HL-60 (cell line): ENCODE measurements around the gene ABCF2.

Experiments
- DNase-seq, 2 experiments: peaks; one replicate each; pipeline ENCODE4 v3.0.0-alpha.2; 2010 to 2020; ENCODE audit warnings: low read depth in 1 of 2, low spot score in 1 of 2
- H3K27ac ChIP-seq: fragments of 250-450 bp; sonication (Bioruptor Pico); replicated peaks from 2 replicates; pipeline ENCODE4 v1.5.1; 2020; ENCODE audit warnings: mild to moderate bottlenecking, moderate library complexity
- H3K27me3 ChIP-seq: fragments of 250-450 bp; sonication (Bioruptor Pico); 2 replicates; pipeline ENCODE4 v1.5.1; 2021; ENCODE audit warnings: mild to moderate bottlenecking, moderate library complexity; ENCODE audit not compliant: insufficient read depth, poor library complexity, severe bottlenecking
- H3K4me3 ChIP-seq: replicated peaks from 2 replicates; pipeline ENCODE4 v1.5.1; 2011; ENCODE audit warnings: mild to moderate bottlenecking, control low read depth, low read length; ENCODE audit not compliant: insufficient read depth
- CTCF ChIP-seq: IDR thresholded peaks from one replicate; pipeline ENCODE4 v1.5.1; 2011; ENCODE audit warnings: low read length, control low read depth, inconsistent platforms; ENCODE audit not compliant: insufficient read depth
- GABPA ChIP-seq: IDR thresholded peaks from 2 replicates; pipeline ENCODE4 v1.6.1; 2012; ENCODE audit warnings: low read depth
- POLR2AphosphoS5 ChIP-seq: IDR thresholded peaks from 2 replicates; pipeline ENCODE4 v1.6.1; 2012; ENCODE audit warnings: low read depth
- SPI1 ChIP-seq: IDR thresholded peaks from 2 replicates; pipeline ENCODE4 v1.6.1; 2012; ENCODE audit warnings: low read depth, mild to moderate bottlenecking, borderline replicate concordance
- TF ChIP-seq, protein P1 (sequence below): IDR thresholded peaks from 2 replicates; pipeline ENCODE4 v1.6.1; 2012; ENCODE audit warnings: low read depth; ENCODE audit not compliant: insufficient replicate concordance

The ABCF2 gene

GRCh38 chr7:151175047-151175792 lies 51.8 kb downstream of the ABCF2 start:
- Histone ChIP-seq H3K27me3 (peaks cover 5% of the 10 kb centered on the region), H3K27ac (no peak overlapping the region), H3K4me3 (no peak overlapping the region)
- TF ChIP-seq SPI1: no peak
- TF ChIP-seq, protein P1, sequence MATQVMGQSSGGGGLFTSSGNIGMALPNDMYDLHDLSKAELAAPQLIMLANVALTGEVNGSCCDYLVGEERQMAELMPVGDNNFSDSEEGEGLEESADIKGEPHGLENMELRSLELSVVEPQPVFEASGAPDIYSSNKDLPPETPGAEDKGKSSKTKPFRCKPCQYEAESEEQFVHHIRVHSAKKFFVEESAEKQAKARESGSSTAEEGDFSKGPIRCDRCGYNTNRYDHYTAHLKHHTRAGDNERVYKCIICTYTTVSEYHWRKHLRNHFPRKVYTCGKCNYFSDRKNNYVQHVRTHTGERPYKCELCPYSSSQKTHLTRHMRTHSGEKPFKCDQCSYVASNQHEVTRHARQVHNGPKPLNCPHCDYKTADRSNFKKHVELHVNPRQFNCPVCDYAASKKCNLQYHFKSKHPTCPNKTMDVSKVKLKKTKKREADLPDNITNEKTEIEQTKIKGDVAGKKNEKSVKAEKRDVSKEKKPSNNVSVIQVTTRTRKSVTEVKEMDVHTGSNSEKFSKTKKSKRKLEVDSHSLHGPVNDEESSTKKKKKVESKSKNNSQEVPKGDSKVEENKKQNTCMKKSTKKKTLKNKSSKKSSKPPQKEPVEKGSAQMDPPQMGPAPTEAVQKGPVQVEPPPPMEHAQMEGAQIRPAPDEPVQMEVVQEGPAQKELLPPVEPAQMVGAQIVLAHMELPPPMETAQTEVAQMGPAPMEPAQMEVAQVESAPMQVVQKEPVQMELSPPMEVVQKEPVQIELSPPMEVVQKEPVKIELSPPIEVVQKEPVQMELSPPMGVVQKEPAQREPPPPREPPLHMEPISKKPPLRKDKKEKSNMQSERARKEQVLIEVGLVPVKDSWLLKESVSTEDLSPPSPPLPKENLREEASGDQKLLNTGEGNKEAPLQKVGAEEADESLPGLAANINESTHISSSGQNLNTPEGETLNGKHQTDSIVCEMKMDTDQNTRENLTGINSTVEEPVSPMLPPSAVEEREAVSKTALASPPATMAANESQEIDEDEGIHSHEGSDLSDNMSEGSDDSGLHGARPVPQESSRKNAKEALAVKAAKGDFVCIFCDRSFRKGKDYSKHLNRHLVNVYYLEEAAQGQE: no peak
- no peak for TF ChIP-seq CTCF
- no peak for TF ChIP-seq POLR2AphosphoS5
- TF ChIP-seq GABPA: no peak
- DNase-seq: no peak

DNA sequence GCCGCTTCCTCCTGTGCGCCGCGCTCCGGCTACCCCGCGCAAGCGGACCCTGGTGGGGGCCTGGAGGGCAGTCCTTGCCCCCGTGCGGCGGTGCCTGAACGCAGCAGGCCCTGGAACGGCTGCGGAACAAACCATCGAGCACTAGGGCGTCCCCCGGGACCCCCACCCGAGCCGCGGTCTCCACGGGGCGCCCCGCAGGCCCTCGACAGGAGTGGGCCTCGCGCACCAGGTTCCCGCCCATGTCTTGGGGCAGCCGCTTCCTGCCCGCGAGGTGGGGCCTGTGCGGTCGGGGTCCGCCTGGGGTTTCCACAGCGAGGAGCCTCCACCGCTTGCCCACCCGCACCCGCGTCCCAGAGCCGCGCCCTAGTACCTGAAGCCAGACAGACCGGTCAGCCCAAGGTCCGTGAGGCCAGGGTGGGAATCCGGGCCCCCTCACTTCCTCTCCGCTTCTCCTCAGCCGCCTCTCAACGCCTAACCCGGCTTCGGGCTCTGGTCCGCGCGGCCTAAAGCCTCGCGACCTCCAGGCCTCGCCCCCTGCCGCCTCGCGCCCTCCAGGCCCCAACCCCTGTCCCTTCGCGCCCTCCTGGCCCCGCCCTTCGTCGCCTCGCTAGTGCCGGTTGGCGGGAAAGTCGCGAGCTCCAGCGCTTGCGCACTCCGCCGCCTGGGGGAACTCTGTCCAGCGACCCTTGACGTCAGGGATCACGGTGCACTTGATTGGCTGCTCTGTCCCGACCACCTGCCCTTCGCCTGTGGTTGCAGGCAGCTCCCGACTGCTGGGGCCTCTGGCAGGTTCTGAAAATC lies 52.6 kb downstream of the ABCF2 start:
- no peak for TF ChIP-seq CTCF
- no peak for TF ChIP-seq GABPA
- TF ChIP-seq POLR2AphosphoS5: no peak
- no peak for TF ChIP-seq SPI1
- TF ChIP-seq, protein P1: no peak
- no peak overlapping the region for H3K27ac ChIP-seq
- no peak for DNase-seq
- peaks cover 12% of the 10 kb centered on the region for H3K27me3 ChIP-seq
- H3K4me3 ChIP-seq: no peak overlapping the region

- no peak for DNase-seq
- Histone ChIP-seq H3K27ac (no peak overlapping the region), H3K27me3 (peaks cover 18% of the 10 kb centered on the region), H3K4me3 (no peak overlapping the region)
- TF ChIP-seq, protein P1: no peak
- no peak for TF ChIP-seq GABPA
- no peak for TF ChIP-seq SPI1
- TF ChIP-seq CTCF: no peak
- TF ChIP-seq POLR2AphosphoS5: no peak
Measured at GRCh38 chr7:151173386-151174245, 53.4 kb downstream of the ABCF2 start.
